PC-9 (cell line): Measurements from ENCODE around the gene MYBPH. TPM values are rescaled to one million over a fixed set of nuclear protein-coding genes. Genes with fewer than 3 reads are reported as not detected.

Experiments
- BruUV-seq: library from RNA; stranded (reverse); fragments of 400-500 nt; replicated peaks from 2 replicates; lab custom pipeline; 2021; lab: Mats Ljungman, UMichigan
- CTCF ChIA-PET: fragments of 300-600 bp; sonication (Branson Sonifier 250); formaldehyde crosslinking; loops from one replicate; lab custom pipeline; 2022; ENCODE audit warnings: antibody characterized with exemption; lab: Charles Lee
- POLR2A ChIA-PET: fragments of 300-600 bp; sonication (Branson Sonifier 250); formaldehyde crosslinking; loops from one replicate; lab custom pipeline; 2022; ENCODE audit warnings: antibody characterized with exemption; ENCODE audit not compliant: unreplicated experiment; lab: Charles Lee
- DNase-seq, 2 experiments: peaks; one replicate each; pipeline versions ENCODE4 v3.0.0 to v3.0.0-alpha.2; 2015 to 2022; ENCODE audit warnings: mixed read lengths in 1 of 2
- H2AFZ ChIP-seq: fragments of 200-600 bp; sonication (generic); 2 replicates; pipeline ENCODE4 v1.8.1; 2017; ENCODE audit warnings: antibody characterized with exemption
- H3F3A ChIP-seq: fragments of 200-600 bp; sonication (generic); 2 replicates; pipeline ENCODE4 v1.8.1; 2017; ENCODE audit warnings: antibody characterized with exemption, mild to moderate bottlenecking, low read depth; ENCODE audit not compliant: insufficient read depth
- H3K27ac ChIP-seq: fragments of 200-600 bp; sonication (generic); 2 replicates; pipeline ENCODE4 v1.6.1; 2016; ENCODE audit warnings: mixed run types
- H3K27me3 ChIP-seq: fragments of 200-600 bp; sonication (generic); 2 replicates; pipeline ENCODE4 v1.6.1; 2016; ENCODE audit warnings: low read depth, mixed run types; ENCODE audit not compliant: insufficient read depth
- H3K36me3 ChIP-seq: fragments of 200-600 bp; sonication (generic); 2 replicates; pipeline ENCODE4 v1.6.1; 2016; ENCODE audit warnings: low read depth, mixed run types
- H3K4me1 ChIP-seq: fragments of 200-600 bp; sonication (generic); replicated peaks from 2 replicates; pipeline ENCODE4 v1.6.1; 2016; ENCODE audit warnings: mixed run types; ENCODE audit not compliant: insufficient read depth
- H3K4me2 ChIP-seq: fragments of 200-600 bp; sonication (generic); 2 replicates; pipeline ENCODE4 v1.6.1; 2017; ENCODE audit warnings: mixed run types
- H3K4me3 ChIP-seq: fragments of 200-600 bp; sonication (generic); 2 replicates; pipeline ENCODE4 v1.6.1; 2016; ENCODE audit warnings: mixed run types
- H3K79me2 ChIP-seq: fragments of 200-600 bp; sonication (generic); 2 replicates; pipeline ENCODE4 v1.6.1; 2017; ENCODE audit warnings: low read depth, mixed run types
- H3K9me2 ChIP-seq: fragments of 200-600 bp; sonication (generic); 2 replicates; pipeline ENCODE4 v1.8.1; 2017; ENCODE audit warnings: mild to moderate bottlenecking; ENCODE audit not compliant: insufficient read depth
- H3K9me3 ChIP-seq: fragments of 200-600 bp; sonication (generic); 2 replicates; pipeline ENCODE4 v1.8.1; 2016; ENCODE audit warnings: low read depth; ENCODE audit not compliant: insufficient read depth
- H4K20me1 ChIP-seq: fragments of 200-600 bp; sonication (generic); 2 replicates; pipeline ENCODE4 v1.8.1; 2017; ENCODE audit not compliant: insufficient read depth
- CTCF ChIP-seq: fragments of 200-600 bp; sonication (generic); conservative IDR thresholded peaks from 2 replicates; pipeline ENCODE4 v1.6.1; 2017; ENCODE audit warnings: mixed run types, antibody characterized with exemption, mild to moderate bottlenecking, moderate library complexity
- EZH2 ChIP-seq: fragments of 200-600 bp; sonication (generic); IDR thresholded peaks from 2 replicates; pipeline ENCODE4 v1.8.0; 2017; ENCODE audit warnings: antibody characterized with exemption, low read depth
- intact Hi-C: fragments of 100-400 bp; cut with micrococcal nuclease; formaldehyde crosslinking; loops from one replicate; pipeline ENCODE4 v1.10.0; 2022; ENCODE audit not compliant: unreplicated experiment
- total RNA-seq: library from RNA; stranded (reverse); gene quantifications from 2 replicates; pipeline ENCODE4 v1.2.3, GENCODE V29; 2021

The MYBPH gene
- total RNA-seq, 1 experiment from 2014 or later = not detected

DNA sequence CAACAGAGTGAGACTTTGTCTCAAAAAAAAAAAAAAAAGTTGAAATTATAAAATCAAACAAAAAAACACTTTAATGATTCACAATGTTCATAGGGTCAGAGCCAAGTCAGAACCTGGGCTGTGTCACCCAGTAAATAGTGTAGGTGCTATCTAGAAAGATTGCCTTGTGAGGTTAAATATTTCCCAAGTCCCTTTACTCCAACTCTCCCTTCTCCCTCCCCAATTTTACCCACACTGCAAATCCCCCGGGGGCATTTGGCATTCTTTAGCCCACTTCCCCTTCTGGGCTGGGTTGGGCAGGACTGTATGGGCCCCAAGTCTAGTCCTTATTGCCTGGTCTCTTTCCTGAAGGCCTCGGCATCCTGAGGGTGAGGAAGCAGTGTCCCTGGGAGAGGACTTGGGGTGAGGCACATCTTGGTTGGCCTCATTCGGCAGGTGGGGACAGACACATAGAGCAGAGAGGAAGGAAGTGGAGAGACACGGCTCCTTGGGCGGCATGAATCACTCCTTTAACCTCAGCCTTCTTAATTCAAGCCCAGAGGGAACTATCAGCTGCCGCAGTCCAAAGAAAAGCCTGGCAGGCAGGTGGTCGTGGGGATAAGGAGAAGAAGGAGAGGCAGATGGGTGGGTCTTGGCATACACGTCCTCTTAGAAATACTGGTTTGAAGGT, 39.9 kb downstream of the MYBPH start:
- H3K27ac ChIP-seq = peak overlapping the region; percentile 82
- H4K20me1 ChIP-seq = no peaks in the 10 kb centered on the region
- ChIA-PET POLR2A (no interaction called here), CTCF (no interaction called here)
- no TSS peak for BruUV-seq
- H3K79me2 ChIP-seq = peaks cover 24% of the 10 kb centered on the region
- peak overlapping the region; percentile 67; the same call in 1 of the 2 replicates for H2AFZ ChIP-seq
- H3K9me3 ChIP-seq = no peaks in the 10 kb centered on the region
- peaks cover 57% of the 10 kb centered on the region for H3K4me1 ChIP-seq
- peaks cover 5% of the 10 kb centered on the region; the same call in 1 of the 2 replicates for H3K36me3 ChIP-seq
- no peaks in the 10 kb centered on the region for H3K27me3 ChIP-seq
- peak; percentile 52 to 73 for DNase-seq
- TF ChIP-seq CTCF = no peak
- TF ChIP-seq EZH2 = no peak
- peak overlapping the region; percentile 14; the same call in 1 of the 2 replicates for H3K4me3 ChIP-seq
- peaks cover 52% of the 10 kb centered on the region for H3F3A ChIP-seq
- peak overlapping the region; percentile 67 for H3K4me2 ChIP-seq
- intact Hi-C loops = loop anchor here (2.0 kb wide), 1 partner anchor 17 kb away; no protein-coding TSS in a partner anchor
- H3K9me2 ChIP-seq = no peaks in the 10 kb centered on the region

DNA sequence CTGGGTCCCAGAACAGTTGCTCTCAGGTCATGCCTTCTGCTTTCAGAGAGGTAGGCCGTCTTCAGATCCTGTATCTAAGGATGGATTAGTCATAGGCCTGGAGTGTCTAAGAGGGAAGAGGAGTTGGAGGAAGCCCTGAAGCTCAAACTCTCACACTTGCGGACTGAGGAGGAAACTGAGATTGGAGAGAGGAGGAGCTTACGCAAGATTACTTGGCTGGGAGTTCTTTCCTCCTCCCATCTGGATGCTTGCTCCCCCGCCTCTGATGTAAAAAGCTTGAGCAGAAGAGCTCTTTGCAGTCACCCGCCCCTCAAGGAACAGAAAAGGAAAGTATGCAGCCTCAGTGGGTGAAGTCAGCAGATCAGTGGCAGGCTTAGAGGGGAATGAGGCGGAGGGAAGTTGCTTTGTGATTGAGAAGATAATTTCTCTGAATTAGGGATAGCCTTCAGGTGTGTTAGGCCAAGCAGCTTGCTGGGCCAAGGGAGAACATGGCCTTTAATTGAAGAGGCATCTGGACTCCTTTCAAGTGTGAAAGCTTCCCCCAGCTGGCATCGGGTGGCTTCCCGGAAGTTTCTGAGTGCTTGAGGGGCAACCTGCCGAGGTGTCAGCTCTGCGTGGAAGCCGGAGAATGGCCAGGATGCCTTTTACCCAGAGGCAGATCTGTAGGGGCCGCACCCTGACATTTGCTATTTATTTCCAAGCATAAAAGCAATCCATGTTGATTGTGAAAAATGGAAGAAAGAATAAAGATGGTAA, 41.5 kb downstream of the MYBPH start:
- ChIA-PET POLR2A (interaction anchor here (0.6 kb wide), 1 partner anchor 1385 kb away, joined by 4 read pairs; no protein-coding TSS in a partner anchor), CTCF (interaction anchor here (0.7 to 1.3 kb wide), 2 partner anchors 9 to 295 kb away, joined by 3 read pairs; no protein-coding TSS in a partner anchor)
- Histone ChIP-seq H3K27ac (peak overlapping the region; percentile 66), H4K20me1 (no peaks in the 10 kb centered on the region), H3K4me2 (peak overlapping the region; percentile 51), H3K36me3 (peaks cover 5% of the 10 kb centered on the region; the same call in 1 of the 2 replicates), H3K4me3 (no peak overlapping the region), H3K27me3 (no peaks in the 10 kb centered on the region), H3K79me2 (peaks cover 24% of the 10 kb centered on the region), H3K9me2 (no peaks in the 10 kb centered on the region), H3F3A (peaks cover 69% of the 10 kb centered on the region), H3K4me1 (peaks cover 73% of the 10 kb centered on the region), H3K9me3 (no peaks in the 10 kb centered on the region), H2AFZ (no peak overlapping the region)
- TF ChIP-seq CTCF = no peak
- TF ChIP-seq EZH2 = no peak
- no TSS peak for BruUV-seq
- intact Hi-C loops = loop anchor here (2.0 kb wide), 1 partner anchor 19 kb away; no protein-coding TSS in a partner anchor
- DNase-seq = peak; percentile 34 to 75

- Histone ChIP-seq H3K4me1 (peaks cover 83% of the 10 kb centered on the region), H2AFZ (no peak overlapping the region), H3F3A (peaks cover 69% of the 10 kb centered on the region), H3K36me3 (no peaks in the 10 kb centered on the region), H3K27me3 (no peaks in the 10 kb centered on the region), H3K27ac (no peak overlapping the region), H4K20me1 (no peaks in the 10 kb centered on the region), H3K79me2 (peaks cover 5% of the 10 kb centered on the region), H3K9me2 (no peaks in the 10 kb centered on the region), H3K9me3 (no peaks in the 10 kb centered on the region), H3K4me3 (no peak overlapping the region), H3K4me2 (no peak overlapping the region)
- ChIA-PET CTCF (no interaction called here), POLR2A (no interaction called here)
- TF ChIP-seq EZH2 (no peak), CTCF (no peak)
- no TSS peak for BruUV-seq
- intact Hi-C loops = no loop called here
- DNase-seq = no peak
Observed at GRCh38 chr1:203131548-203132200, 44.0 kb downstream of the MYBPH start.
